Left forelimb (tissue), 1 donor: Measurements from ENCODE around the gene IFI6.
"Not testable (repeated sequence)": the region's sequence is repeated elsewhere in the genome, so short reads cannot be mapped to it uniquely, and the experiment has no call there.

Experiments
- DNase-seq: peaks from one replicate; pipeline ENCODE4 v3.0.0-alpha.2; 2018; ENCODE audit warnings: low spot score

IFI6 gene

DNA sequence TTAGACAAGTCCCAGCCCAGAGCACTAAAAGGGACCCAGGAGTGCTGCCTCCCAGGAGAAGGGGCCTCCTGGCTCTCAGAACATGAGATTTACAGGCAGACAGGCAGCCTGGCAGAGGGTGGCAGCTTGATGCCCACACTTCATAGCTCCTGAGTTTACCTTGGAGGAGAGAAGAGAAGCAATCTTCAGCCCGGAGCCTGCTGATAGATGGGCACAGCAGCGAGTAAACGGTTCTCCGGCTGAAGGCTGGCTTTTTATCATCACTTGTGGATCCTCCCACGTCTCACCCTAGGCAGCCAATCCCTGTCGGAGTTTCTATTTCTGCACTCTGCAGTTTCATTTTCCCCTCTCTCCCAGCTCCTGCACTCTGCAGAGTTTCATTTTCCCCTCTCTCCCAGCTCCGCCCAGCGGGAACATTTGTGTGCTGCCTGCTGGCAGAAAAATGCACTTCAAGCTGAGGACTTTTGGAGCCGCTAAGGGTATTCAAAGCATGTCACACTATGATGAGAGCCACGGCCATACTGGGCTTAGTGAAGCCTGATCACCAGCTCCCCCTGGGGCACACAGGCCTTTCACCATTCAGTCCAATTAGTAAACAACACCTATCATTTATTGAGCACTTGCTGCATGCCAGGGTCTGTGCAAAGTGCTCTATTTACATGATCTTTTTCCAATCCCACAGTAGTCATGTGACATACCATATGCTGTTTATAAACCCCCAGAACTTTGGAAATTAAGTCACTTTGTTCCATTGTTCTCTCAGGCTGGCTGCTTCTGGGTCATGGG is at the start of gene IFI6:
Gene IFI6, minus strand, starts transcription at position 229 of the 786 bp plus-strand sequence. CDS start 2,878 bp downstream, outside the sequence.
- DNase-seq = peak; percentile 89

- no peak for DNase-seq
Measured at GRCh38 chr1:27719286-27720251, 47.6 kb upstream of the IFI6 start.

DNA sequence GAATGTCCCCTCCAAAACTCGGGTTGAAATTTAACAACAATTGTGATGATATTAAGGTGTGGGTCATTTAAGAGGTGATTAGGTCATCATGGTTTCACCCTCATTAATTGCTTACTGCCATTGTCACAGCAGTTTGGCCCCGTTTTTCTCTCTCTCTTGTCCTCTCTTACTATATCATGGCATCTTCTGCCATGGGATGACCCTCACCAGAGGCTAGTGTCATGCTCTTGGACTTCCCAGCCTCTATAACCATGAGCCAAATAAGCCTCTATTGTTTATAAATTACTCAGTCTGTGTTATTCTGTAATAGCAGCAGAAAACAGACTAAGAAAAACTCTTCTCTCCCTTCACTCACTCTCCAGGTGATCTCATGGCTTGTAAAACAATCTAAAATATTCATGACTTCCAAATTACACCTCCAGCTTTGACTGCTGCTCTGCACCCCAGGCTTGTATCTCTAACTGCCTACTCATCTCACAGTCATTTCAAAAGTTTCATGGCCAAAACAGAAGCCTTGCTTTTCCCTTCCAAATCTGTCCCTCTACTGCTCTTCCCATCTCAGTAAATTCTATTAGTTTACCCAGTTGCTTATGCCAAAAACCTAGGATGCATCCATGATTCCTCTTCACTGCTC is 44.4 kb upstream of the IFI6 start:
- no peak for DNase-seq

GRCh38 chr1:27713869-27714513 is 42.0 kb upstream of the IFI6 start:
- no peak for DNase-seq

DNA sequence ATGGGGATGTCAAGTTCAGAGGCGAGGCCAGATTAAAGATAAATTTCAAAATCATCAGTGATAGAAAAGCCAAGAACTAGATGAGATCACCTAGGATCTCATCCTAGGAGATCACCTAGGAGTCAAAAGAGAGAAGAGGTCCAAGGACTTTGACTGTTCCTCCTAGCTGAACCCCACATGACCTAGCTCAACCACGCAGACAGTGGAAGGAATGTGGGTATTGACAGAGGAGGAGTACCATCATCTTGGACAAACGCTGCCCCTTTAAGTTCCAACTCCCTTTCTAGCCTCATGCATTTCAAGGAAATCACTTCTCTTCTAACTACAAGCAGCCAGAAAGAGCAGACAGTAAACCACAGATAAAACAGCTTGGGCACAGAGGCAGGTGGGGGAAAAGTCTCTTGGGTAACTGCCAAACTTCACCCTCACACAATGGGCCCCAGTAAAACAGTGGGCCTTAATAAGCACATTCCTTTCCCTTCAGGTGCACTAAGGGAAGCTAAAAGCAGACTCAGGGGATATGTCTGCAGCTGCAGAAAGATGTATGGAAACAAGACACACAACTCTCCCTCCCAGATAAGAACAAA is 41.2 kb upstream of the IFI6 start:
- no peak for DNase-seq

- no peak for DNase-seq
Measured at GRCh38 chr1:27710574-27710973, 38.6 kb upstream of the IFI6 start.

GRCh38 chr1:27705545-27705944 is 33.6 kb upstream of the IFI6 start:
- DNase-seq = no peak

- no peak for DNase-seq
Measured at GRCh38 chr1:27704958-27705357, 33.0 kb upstream of the IFI6 start.

GRCh38 chr1:27696835-27697234 is 24.8 kb upstream of the IFI6 start:
- DNase-seq = not testable (repeated sequence)

GRCh38 chr1:27690183-27690582 is 18.2 kb upstream of the IFI6 start:
- no peak for DNase-seq

- DNase-seq = no peak
Measured at GRCh38 chr1:27689423-27690173, 17.6 kb upstream of the IFI6 start.

DNA sequence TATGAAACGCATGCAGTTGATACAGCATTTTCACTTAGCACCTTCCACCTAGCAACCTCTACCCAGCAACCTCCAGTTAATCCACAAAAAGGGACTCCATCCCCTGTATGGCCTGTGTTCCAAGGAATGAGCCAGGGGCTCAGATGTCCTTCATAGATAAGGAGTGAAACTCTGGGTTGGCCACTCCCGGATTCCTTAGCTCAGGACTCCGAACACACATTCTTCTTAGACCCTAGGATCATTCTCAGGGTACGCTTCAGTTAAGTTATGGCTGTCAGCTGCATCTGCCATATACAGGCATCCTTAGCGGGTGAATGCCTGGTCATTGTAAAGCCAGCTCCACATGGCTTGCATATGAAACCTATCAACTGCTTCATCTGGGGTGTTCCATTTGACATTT is 15.9 kb upstream of the IFI6 start:
- no peak for DNase-seq

GRCh38 chr1:27686223-27686990 is 14.4 kb upstream of the IFI6 start:
- no peak for DNase-seq

- DNase-seq = no peak
Measured at GRCh38 chr1:27684176-27684575, 12.2 kb upstream of the IFI6 start.

DNA sequence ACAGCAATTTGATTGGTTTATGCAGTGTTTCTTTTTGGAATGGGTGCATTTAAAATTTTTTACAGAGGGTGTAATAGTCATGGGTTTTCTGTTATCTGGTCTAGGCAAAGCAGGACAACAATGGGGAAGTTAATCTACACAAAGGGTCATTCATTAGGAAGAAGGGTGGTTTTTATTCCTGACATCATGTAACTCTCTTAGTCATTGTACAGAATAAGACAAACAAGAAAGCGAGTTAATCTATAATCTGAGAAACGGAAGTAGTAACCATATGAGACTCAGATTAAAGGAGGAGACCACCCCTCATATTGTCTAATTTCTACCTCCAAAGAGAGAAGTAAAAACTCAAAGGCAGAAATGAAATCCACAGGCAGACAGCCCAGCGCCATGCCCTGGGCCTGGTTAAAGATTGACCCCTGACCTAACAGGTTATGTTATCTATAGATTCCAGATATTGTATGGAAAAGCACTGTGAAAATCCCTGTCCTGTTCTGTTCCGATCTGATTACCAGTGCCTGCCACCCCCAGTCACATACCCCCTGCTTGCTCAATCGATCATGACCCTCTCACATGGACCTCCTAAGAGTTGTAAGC is 10.5 kb upstream of the IFI6 start:
- DNase-seq = no peak

GRCh38 chr1:27681580-27681979 is 9.6 kb upstream of the IFI6 start:
- not testable (repeated sequence) for DNase-seq

- DNase-seq = not testable (repeated sequence)
Measured at GRCh38 chr1:27680225-27680791, 8.3 kb upstream of the IFI6 start.

- no peak for DNase-seq
Measured at GRCh38 chr1:27678747-27679146, 6.8 kb upstream of the IFI6 start.

GRCh38 chr1:27676410-27676809 is 4.4 kb upstream of the IFI6 start:
- no peak for DNase-seq
